HG02759 (cell line): ENCODE measurements around the gene C2CD5.
"Not testable (repeated sequence)": the region's sequence is repeated elsewhere in the genome, so short reads cannot be mapped to it uniquely, and the experiment has no call there.

Experiments used
- ATAC-seq: cut with Tn5 transposase; IDR thresholded peaks from one replicate; pipeline ENCODE4 v1.9.1; 2021; ENCODE audit warnings: mild to moderate bottlenecking, moderate library complexity; ENCODE audit not compliant: unreplicated experiment

Gene C2CD5

GRCh38 chr12:22536346-22536945 is 7.9 kb downstream of the C2CD5 start:
- no peak for ATAC-seq

- ATAC-seq: no peak
Measured at GRCh38 chr12:22535478-22535877, 8.9 kb downstream of the C2CD5 start.

- no peak for ATAC-seq
Measured at GRCh38 chr12:22535038-22535437, 9.3 kb downstream of the C2CD5 start.

- no peak for ATAC-seq
Measured at GRCh38 chr12:22533155-22533554, 11.2 kb downstream of the C2CD5 start.

- ATAC-seq: no peak
Measured at GRCh38 chr12:22532317-22532716, 12.0 kb downstream of the C2CD5 start.

- ATAC-seq: no peak
Measured at GRCh38 chr12:22531205-22531604, 13.1 kb downstream of the C2CD5 start.

- peak; percentile 82 for ATAC-seq
Measured at GRCh38 chr12:22529281-22530060, 14.9 kb downstream of the C2CD5 start.

GRCh38 chr12:22527999-22528398 is 16.3 kb downstream of the C2CD5 start:
- ATAC-seq: no peak

GRCh38 chr12:22526836-22527235 is 17.5 kb downstream of the C2CD5 start:
- no peak for ATAC-seq

- no peak for ATAC-seq
Measured at GRCh38 chr12:22525426-22525825, 18.9 kb downstream of the C2CD5 start.

GRCh38 chr12:22518998-22519397 is 25.3 kb downstream of the C2CD5 start:
- no peak for ATAC-seq

- ATAC-seq: no peak
Measured at GRCh38 chr12:22518060-22518719, 26.2 kb downstream of the C2CD5 start.

- no peak for ATAC-seq
Measured at GRCh38 chr12:22514875-22515274, 29.5 kb downstream of the C2CD5 start.

GRCh38 chr12:22505826-22506225 is 38.5 kb downstream of the C2CD5 start:
- no peak for ATAC-seq

GRCh38 chr12:22500100-22500499 is 44.2 kb downstream of the C2CD5 start:
- ATAC-seq: no peak

GRCh38 chr12:22499445-22499844 is 44.9 kb downstream of the C2CD5 start:
- ATAC-seq: no peak

- ATAC-seq: no peak
Measured at GRCh38 chr12:22494319-22494718, 50.0 kb downstream of the C2CD5 start.

- ATAC-seq: no peak
Measured at GRCh38 chr12:22491034-22491433, 53.3 kb downstream of the C2CD5 start.

- no peak for ATAC-seq
Measured at GRCh38 chr12:22488478-22488877, 55.9 kb downstream of the C2CD5 start.

GRCh38 chr12:22487683-22488082 is 56.7 kb downstream of the C2CD5 start:
- ATAC-seq: not testable (repeated sequence)

- no peak for ATAC-seq
Measured at GRCh38 chr12:22481547-22482104, 62.7 kb downstream of the C2CD5 start.

GRCh38 chr12:22480814-22481213 is 63.5 kb downstream of the C2CD5 start:
- ATAC-seq: not testable (repeated sequence)
